NCI-H146 treated with DMSO at 0.1 percent for 48 hours (cell line): ENCODE measurements around the gene SPTBN4.
"Not testable (repeated sequence)": the region's sequence is repeated elsewhere in the genome, so short reads cannot be mapped to it uniquely, and the experiment has no call there.

Experiments used
- DNase-seq: peaks from one replicate; lab custom pipeline; 2025; ENCODE audit not compliant: unreplicated experiment; lab: John Stamatoyannopoulos, UW

The SPTBN4 gene

DNA sequence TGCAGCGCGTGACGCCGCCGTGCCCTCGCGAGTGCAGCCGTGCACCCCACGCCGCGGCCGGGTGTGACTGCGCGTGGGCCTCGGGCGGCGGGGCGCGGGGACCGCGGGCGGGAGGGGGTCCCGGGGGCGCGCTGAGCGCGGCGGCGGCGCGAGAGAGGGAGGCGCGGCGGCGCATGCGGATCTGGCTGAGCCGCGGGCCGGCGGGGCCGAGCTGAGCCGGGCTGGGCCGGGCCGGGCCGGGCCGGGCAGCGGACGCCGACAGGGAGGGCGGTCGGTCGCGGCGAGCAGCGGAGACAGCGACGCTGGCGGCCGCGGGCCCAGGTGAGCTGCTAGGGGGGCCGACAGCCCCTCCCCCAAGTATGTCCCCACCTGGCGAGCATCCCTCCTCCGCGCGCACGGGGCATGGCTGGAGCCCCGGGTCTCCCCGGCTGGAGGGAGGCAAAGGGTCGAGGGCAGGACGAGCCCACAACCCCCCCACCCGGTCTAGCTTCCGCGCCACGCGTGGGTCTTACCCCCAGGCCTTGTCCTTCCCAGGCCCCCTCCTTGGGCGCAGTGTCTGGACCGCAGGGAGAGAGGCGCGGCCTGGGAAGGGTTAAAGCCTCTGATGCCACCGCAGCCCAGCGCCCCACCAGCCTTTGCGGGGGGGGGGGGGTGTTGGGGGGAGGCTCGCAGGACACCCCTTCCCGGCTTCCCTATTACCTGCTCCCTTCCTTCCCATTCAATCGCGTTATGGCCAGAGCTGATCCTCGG is at the start of gene SPTBN4:
SPTBN4 (plus strand) TSS at position 17 of the 750 bp plus-strand sequence. CDS start 5,621 bp downstream, outside the sequence.
- no peak for DNase-seq

DNA sequence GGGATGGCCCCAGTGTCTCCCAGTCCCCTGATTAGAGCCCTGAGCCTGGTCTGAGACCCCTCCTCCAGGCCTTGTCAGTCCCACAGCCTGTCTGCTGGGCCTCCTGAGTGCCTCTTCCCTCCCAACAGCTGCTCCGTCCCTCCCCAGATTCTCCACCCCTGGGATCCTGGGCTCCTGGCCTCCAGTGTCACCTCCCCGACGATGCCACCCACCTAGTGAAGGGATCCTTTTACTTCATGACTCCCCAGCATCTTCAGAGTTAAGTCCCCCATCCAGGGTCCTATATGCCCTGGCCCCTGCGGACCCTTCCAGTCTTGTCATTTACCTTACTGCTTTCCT is 49.2 kb upstream of the SPTBN4 start:
- DNase-seq, result no peak

DNA sequence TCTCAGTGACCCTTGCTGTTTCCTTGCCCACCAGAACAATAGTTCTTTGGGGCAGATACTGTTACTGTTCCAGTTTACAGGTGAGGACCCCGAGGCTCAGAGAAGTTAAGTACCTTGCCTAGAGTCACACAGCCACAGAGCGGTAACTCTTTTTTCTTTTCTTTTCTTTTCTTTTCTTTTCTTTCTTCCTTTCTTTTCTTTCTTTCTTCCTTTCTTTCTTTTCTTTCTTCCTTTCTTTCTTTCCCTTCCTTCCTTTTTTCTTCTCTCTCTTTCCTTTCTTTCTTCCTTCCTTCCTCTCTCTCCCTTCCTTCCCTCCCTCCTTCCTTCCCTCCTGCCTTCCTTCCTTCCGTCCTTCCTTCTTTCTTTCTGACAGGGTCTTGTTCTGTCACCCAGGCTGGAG is 48.8 kb upstream of the SPTBN4 start:
- DNase-seq, result no peak

DNA sequence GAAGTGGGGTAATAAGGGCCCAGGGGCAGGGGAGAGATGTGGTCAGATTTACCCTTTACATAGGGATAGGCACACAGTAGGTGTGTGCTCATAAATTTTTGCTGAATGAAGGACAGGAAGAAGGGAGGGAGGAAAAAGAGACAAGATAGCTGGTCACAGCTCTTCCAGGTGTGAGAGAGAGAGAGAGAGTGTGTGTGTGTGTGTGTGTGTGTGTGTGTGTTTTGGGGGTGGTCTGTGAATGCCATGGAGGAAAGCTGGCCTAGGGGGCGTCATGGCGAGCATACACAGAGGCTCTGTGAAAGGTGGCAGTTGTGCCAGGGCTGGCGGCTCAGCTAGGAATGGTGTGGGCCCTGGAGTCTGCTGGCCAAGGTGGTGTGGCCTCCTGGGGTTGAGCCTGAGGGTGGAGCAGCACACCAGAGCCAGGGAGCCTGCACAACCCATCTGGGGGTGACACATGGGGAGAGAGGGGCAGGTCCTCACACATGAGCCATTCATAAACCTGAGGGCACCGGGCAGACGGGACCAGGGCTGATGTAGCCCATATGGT is 47.7 kb upstream of the SPTBN4 start:
- no peak for DNase-seq

DNA sequence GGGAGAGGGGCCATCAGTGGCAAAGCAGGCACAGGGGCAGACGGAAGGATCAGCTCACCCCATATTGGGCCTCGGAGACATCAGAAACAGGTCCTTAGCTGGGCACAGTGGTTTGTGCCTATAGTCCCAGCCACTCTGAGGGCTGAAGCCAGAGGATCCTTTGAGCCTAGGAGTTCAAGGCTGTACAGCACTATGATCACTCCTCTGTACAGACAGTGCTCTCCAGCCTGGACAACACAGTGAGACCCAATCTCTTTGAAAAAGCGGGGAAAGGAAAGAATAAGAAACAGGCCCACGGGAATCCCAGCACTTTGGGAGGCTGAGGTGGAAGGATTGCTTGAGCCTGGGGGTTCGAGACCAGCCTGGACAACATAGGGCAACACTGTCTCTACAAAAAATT is 47.0 kb upstream of the SPTBN4 start:
- DNase-seq, result no peak

DNA sequence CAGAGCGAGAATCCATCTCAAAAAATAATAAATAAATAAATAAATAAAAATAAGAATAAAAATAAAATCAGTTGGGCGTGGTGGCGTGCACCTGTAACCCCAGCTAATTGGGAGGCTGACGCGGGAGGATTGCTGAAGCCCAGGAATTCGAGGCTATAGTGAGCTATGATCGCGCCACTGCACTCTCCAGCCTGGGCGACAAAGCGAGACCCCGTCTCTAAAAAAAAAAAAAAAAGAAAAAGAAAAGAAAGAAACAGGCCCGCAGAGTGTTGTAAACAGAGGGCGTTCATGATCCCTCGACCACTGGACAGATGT is 46.4 kb upstream of the SPTBN4 start:
- no peak for DNase-seq

DNA sequence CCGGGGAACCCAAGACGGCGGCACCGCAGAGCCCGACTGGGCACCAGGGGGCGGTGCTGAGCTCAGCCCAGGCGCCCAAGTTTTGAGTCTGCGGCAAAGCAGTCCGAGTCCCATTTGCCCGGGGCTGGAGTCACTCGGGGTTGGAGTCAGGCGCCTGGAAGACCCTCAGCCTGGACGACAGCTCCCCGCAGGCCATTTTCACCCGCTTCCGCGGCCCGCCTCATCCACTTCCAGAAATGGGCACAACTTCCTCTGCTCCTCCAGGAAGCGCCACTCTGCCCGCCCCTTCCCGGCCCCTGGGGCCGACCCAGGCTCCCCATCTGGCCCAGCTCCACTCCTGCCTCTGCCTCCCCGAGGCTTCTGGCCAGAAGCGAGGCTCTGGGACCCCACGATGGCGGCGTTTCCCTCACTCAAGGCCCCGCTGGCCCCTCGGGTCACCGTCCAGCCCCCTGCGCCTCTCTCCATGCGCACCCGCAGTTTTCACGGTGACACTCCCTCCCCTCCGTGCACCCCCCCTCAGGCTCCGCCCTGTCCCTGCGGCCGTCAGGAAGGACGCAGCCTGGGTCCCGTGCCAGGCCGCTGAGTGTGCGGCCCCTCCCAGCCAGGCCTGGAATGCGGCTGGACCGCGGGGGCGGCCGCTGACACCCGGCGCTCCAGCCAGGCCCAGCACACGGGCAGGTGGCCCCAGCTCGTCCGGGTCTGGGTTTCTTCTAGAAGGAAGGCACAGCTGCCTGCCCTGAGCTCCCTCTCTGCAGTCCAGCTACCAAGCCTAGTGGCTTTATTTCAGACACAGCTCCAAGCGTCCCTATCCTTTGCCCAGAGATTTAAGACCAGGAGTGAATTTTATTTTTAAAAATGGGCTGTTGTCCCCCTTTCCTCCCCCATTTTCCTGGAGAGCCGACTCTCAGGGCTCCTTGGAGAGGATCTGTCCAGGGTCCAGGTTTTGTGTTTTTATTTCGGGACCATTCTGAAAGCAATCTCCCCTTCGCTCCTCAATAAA is 45.7 kb upstream of the SPTBN4 start:
- peak; percentile 23 for DNase-seq

DNA sequence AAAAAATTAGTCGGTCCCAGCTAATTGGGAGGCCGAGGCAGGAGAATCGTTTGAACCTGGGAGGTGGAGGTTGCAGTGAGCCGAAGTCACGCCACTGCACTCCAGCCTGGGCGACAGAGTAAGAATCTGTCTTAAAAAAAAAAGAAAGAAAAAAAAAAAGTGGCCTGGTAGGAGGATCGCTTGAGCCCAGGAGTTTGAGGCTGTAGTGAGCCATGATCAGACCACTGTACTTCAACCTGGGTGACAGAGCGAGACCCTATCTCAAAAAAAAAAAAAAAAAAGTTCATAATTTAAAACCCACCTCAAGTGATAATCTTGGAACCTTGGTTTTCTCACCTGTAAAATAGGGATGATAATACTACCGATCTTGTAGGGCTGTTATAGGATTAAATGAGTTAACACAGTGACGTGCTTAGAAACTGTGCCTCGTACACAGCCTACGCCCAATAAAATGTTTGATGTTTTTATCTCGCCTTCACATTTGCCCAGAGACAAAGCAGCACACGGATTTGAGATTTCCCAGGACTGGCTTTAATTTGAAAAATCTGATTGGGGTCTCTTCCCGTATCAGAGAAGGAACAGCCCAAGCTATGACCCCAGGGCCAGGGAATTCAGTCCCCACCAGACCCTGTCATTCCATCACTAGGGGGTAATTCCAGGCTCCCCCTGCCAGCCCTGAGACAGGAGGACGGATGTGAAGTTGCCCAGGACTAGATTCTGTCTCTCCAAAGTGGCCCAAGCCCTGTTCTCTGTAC is 44.6 kb upstream of the SPTBN4 start:
- DNase-seq, result no peak

DNA sequence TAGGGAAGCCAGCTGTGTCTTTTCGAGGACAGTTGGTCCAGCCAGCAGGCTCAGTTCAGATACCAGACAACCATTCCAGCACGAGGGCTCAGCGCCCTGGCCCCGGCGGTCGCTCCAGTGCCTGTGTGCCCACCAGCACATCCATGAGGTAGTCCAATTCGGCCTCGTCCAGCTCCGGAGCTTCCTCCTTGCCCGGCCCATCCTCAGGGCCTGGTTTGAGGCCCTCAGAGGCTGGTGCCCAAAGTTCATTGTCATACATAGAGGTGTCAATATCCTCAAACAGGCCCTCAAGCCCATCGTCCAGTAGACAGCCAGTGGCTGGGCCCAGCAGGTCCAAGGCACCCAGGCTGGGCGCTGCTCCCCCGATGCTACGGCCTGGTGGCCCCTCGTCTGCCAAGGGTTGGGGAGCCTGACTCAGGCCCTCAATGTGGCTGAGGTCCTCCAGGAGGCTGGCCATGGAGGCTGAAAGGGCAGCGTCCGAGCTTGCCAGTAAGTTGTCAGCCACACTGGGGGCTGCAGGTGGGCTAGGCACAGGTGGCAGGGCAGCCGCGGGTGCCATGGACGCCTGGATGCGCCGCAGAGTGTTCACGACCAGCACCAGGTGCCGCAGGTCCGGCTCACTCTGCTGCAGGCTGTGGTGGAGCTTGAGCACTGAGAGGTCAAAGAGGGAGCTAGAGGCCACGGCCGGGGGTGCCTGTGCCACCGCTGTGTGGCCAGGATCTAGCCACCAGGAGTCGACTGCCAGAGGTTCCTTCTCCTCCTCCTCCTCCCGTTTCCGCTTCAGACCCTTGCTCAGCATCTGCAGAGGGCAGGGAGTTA is 43.8 kb upstream of the SPTBN4 start:
- no peak for DNase-seq

DNA sequence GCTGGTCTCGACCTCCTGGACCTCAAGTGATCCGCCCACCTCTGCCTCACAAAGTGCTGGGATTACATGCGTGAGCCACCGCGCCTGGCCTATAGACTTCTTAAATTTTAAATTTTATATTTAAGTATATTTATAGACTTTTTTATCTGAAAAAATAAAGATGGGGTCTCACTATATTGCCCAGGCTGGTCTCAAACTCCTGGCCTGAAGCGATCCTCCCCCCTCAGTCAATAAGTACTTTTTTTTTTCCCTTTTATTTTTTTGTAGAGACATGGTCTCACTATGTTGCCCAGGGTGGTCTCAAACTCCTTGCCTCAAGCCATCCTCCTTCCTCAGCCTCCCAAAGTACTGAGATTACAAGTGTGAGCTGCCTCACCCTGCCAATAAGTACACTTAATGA is 42.9 kb upstream of the SPTBN4 start:
- no peak for DNase-seq

DNA sequence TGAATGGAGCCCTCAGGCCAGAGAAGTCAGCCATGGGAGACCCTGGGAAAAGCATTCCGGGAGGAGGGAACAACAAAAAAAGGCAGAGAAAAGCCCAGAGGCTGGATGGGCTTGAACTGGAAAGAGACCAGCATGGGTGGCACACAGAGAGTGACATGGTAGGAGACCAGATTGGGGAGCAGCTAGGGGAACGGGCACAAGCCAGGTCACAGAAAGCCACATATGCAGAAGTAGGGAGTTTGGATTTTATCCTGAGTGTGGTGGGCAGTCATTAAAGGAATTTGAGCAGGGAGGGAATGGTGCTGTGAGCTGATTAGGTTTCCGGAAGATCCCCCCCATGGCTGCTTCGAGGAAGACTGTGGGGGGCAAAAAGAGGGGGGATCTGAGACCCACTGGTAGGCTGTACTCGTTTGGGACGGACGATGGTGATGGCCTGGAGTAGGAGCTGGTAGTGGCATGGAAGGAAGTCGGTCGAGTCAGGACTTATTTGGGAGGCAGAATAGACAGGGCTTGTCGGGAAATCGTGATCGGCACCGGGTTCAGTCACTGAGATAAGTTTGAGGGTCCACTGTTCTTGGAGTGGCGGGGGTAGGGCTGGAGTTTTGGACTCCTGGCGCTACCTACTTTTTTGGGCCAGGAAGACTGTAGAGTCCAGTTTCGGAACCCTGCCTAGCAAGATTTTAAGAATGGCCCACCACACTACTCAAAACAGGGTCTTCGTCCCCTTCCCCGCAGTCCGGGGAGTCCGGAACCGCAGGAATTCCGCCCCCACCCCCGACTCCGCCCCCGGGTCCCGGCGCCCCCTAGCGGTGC is 42.0 kb upstream of the SPTBN4 start:
- no peak for DNase-seq

DNA sequence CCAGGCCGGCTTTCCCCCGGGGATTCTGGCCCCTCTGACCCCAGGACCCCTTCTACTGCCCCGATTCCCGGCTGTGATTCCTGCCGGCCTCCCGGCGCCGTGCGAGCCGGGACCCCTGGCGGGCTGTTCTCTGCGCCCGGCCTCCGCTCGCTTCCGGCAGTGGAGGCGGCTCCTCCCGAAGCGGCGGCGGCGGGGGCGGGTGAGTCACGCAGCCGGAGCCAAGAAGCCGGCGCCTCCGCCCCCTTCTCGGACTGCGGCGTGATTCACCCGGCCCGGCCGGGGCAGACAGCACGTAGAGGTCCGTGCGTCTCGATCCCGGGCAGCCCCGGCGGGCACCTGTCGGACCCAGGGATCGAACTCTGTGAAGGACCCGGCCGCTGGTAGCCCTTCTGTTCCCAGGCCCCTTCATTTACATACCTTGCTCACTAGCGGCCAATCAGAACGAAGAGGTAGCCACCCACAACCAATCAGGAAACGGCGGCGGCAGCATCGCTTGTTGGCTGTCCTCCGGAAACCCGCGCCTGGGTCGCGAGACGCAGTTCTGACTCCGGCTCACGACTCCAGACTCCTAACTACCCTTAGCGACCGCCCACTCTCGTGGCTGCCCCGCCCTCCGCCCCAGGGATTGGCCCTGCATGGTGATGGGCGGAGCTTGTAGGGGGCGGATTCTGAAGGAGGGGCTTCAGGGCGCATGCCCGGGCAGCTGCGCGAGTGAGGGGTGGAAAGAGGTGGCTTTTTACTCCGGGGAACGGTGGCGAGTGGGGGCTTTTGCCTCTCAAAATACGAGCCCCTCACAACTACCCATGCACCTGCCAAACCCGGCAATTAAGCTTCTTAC is 41.1 kb upstream of the SPTBN4 start, which contains the start of gene SERTAD1:
SERTAD1 (minus strand) TSS at position 543 of the 838 bp plus-strand sequence. CDS start 2,446 bp downstream, outside the sequence.
- DNase-seq, result peak; percentile 96

DNA sequence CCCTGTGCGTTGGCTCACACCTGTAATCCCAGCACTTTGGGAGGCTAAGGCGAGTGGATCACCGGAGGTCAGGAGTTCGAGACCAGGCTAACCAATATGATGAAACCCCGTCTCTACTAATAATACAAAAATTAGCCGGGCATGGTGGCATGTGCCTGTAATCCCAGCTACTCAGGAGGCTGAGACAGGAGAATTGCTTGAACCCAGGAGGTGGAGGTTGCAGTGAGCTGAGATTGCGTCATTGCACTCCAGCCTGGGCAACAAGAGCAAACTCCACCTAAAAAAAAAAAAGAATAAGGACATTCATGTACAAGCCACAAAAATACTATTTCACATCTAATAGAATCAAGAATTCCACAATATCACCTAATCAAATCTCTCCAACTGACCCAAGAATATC is 38.6 kb upstream of the SPTBN4 start:
- DNase-seq, result not testable (repeated sequence)

DNA sequence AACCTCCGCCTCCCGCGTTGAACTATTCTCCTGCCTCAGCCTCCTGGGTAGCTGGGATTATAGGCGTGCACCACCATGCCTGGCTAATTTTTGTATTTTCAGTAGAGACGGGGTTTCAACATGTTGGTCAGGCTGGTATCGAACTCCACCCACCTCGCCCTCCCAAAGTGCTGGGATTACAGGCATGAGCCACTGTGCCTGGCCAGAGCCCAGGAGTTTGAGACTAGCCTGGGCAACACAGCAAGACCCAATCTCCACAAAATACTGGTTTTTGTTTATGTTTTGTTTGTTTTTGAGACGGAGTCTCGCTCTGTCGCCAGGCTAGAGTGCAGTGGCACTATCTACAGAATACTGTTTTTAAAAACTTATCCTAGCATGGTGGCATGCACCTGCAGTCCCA is 36.6 kb upstream of the SPTBN4 start:
- not testable (repeated sequence) for DNase-seq

DNA sequence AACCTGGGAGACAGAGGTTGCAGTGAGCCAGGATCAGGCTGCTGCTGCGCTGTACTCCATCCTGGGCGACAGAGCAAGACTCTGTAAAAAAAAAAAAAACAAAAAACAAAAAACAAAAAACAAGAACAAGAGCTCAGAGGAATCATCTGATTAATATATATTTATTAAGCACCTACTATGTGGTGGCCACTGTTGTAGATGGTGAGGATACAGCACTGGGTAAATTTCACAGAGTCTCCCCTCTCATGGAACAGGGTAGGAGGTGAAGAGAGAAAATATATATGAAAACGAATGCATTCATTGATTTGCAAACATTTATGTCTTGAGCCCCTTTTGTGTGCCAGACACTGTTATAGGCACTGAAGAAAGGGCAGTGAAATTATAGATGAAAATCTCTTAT is 35.1 kb upstream of the SPTBN4 start:
- no peak for DNase-seq

DNA sequence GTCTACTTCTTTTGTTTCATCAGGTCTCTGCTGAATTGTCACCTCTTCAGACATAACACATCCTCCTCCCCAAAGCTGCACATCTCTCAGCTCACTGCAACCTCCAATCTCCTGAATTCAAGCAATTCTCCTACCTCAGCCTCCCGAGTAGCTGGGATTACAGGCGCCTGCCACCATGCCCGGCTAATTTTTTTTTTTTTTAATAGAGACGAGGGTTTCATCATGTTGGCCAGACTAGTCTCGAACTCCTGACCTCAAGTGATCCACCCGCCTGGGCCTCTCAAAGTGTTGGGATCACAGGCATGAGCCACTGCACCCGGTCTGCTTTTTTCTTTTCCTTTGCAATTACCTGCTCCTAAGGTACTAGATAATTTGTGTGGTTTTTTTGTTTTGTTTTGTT is 34.0 kb upstream of the SPTBN4 start:
- not testable (repeated sequence) for DNase-seq

DNA sequence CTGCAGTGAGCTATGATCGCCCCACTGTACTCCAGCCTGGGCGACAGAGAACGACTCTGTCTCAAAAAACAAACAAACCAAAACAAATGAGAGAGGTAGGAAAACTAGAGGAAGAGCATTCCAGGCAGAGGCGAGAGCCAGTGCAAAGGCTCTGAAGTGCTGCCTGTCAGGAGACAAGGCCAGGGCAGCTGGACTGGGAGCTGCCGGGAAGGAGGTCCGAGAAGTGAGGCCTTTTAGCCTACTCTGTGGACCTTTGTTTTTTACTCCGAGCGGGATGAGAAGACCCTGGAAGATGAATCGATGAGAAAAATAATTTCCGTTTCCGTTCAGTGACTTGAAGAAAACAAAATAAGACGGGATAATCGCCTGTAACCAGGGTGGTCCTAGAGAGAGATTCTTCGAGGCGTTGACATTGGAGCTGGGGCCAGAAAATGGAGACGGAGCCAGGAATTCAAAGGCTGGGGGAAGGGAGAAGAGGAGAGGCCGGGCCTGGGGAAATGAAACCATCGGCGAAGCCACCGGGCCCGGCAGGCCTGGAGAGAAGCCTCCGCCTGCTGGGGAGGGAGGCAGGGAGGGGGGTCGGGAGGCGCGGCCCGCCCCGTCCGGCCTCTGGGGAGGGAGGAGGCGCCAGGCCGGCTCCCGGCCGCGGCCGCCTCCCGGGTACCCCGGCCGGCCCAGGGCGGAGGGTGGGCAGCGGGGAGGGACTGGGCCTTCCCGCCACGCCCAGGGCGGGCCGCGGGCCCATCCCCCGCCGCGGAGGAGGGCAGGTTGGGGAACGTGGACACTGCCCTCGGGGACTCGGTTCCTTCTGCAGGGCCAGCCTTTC is 33.2 kb upstream of the SPTBN4 start:
- DNase-seq, result peak; percentile 71

DNA sequence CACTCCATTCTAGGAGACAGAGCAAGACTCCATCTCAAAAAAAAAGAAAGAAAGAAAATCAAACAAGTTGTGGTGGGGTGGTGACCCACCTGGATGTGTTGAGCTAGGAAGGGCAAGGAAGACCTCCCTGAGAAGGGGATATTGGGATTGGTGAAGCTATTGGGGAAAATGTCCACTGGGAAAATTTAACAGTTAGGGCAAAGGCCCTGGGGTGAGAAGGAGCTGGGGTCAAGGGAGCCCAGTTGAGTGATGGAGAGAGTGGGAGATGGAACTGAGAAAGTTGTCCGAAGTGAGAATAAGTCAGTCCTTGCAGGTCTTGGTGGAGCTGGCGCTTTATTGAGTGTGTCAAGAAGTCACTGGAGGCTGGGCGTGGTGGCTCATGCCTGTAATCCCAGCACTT is 28.5 kb upstream of the SPTBN4 start:
- DNase-seq, result no peak
